GM12872 (cell line): ENCODE data around the gene PLBD1.

ENCODE experiments used
- CTCF ChIP-seq: IDR thresholded peaks from 3 replicates; pipeline ENCODE4 v1.5.1; 2011; ENCODE audit warnings: low read depth, mild to moderate bottlenecking, low read length, moderate library complexity; ENCODE audit not compliant: insufficient read depth

PLBD1 gene

GRCh38 chr12:14521822-14522221 is 45.9 kb downstream of the PLBD1 start:
- TF ChIP-seq CTCF = no peak

GRCh38 chr12:14514946-14515345 is 52.7 kb downstream of the PLBD1 start:
- no peak for TF ChIP-seq CTCF

- 0 out of 3 replicates have a peak, but pooled peaks have one; percentile 21 for TF ChIP-seq CTCF
Measured at GRCh38 chr12:14514154-14514842, 53.4 kb downstream of the PLBD1 start.

- no peak for TF ChIP-seq CTCF
Measured at GRCh38 chr12:14510574-14510973, 57.1 kb downstream of the PLBD1 start.

- no peak for TF ChIP-seq CTCF
Measured at GRCh38 chr12:14505626-14506596, 61.8 kb downstream of the PLBD1 start.

GRCh38 chr12:14495326-14495725 is 72.4 kb downstream of the PLBD1 start:
- TF ChIP-seq CTCF = no peak

- TF ChIP-seq CTCF = no peak
Measured at GRCh38 chr12:14482886-14483285, 84.8 kb downstream of the PLBD1 start.
